Activated CD8-positive, alpha-beta T cell treated with anti-CD3 and anti-CD28 coated beads for 36 hours (primary cell): ENCODE data around the gene RRP15. TPM values are rescaled to one million over a fixed set of nuclear protein-coding genes. Genes with fewer than 3 reads are reported as not detected.

Experiments
- ATAC-seq: fragments of 200-7000 bp; cut with Tn5 transposase; one replicate; pipeline ENCODE4 v1.10.0; 2021; ENCODE audit warnings: mild to moderate bottlenecking, moderate library complexity
- CTCF ChIA-PET: fragments of 350-600 bp; sonication (Branson Sonifier 250); formaldehyde crosslinking; loops from one replicate; lab custom pipeline; 2021; ENCODE audit warnings: antibody characterized with exemption; lab: Charles Lee
- POLR2A ChIA-PET: fragments of 350-600 bp; sonication (Branson Sonifier 250); formaldehyde crosslinking; loops from one replicate; lab custom pipeline; 2021; ENCODE audit warnings: antibody characterized with exemption; lab: Charles Lee
- DNase-seq: peaks from one replicate; pipeline ENCODE4 v3.0.0-alpha.2; 2020
- H3K27ac Mint-ChIP-seq: one replicate; pipeline ENCODE4 v1.8.0; 2021; ENCODE audit warnings: mild to moderate bottlenecking, mixed read lengths
- H3K27me3 Mint-ChIP-seq: one replicate; pipeline ENCODE4 v1.8.0; 2021; ENCODE audit warnings: mixed read lengths
- H3K36me3 Mint-ChIP-seq: one replicate; pipeline ENCODE4 v1.8.0; 2021; ENCODE audit warnings: low read depth, mixed read lengths
- H3K4me1 Mint-ChIP-seq: one replicate; pipeline ENCODE4 v1.8.0; 2021; ENCODE audit warnings: low read depth, mixed read lengths
- H3K4me3 Mint-ChIP-seq: one replicate; pipeline ENCODE4 v1.8.0; 2021; ENCODE audit warnings: mild to moderate bottlenecking, moderate library complexity, mixed read lengths
- H3K9me3 Mint-ChIP-seq: one replicate; pipeline ENCODE4 v1.8.0; 2021; ENCODE audit warnings: mixed read lengths
- intact Hi-C: fragments of 100-400 bp; cut with micrococcal nuclease; formaldehyde crosslinking; loops from one replicate; pipeline ENCODE4 v1.10.0; 2022
- total RNA-seq, 2 experiments: library from RNA; stranded (reverse); gene quantifications; one replicate each; pipeline ENCODE4 v1.2.3, GENCODE V29; 2021
- TF ChIP-seq, protein P1 (sequence below): fragments of 200-600 bp; IDR thresholded peaks from one replicate; pipeline ENCODE4 v1.8.0; 2022; ENCODE audit warnings: antibody characterized with exemption, mild to moderate bottlenecking

Gene RRP15
- total RNA-seq, 2 experiments from 2014 or later, result 20.9 to 24.3 TPM

DNA sequence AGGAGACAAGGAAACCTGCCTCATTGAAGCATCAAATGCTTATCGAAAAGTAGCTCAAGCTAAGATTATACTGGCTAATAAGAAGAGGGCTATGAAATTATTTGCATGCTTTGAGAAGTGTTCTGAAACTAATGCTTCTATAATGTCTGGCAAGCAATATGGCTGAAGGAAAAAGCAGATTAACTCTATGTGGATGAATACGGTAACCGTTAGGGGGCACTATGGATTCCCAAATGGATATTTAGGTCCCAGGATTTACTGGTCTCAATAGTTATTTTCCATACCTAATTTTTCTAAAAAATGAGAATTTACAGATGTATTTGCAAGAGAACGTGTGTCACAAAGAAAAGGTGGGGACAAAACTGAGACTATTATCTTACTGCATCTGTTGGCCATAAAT, 34.6 kb upstream of the RRP15 start:
- peaks cover 18% of the 10 kb centered on the region for H3K27me3 Mint-ChIP-seq
- no peaks in the 10 kb centered on the region for H3K36me3 Mint-ChIP-seq
- POLR2A ChIA-PET, result no interaction called here
- no peak overlapping the region for H3K4me3 Mint-ChIP-seq
- no peaks in the 10 kb centered on the region for H3K4me1 Mint-ChIP-seq
- no peaks in the 10 kb centered on the region for H3K9me3 Mint-ChIP-seq
- CTCF ChIA-PET, result no interaction called here
- ATAC-seq (no peak), DNase-seq (no peak)
- no peak overlapping the region for H3K27ac Mint-ChIP-seq
- intact Hi-C loops, result no loop called here
- TF ChIP-seq, protein P1, sequence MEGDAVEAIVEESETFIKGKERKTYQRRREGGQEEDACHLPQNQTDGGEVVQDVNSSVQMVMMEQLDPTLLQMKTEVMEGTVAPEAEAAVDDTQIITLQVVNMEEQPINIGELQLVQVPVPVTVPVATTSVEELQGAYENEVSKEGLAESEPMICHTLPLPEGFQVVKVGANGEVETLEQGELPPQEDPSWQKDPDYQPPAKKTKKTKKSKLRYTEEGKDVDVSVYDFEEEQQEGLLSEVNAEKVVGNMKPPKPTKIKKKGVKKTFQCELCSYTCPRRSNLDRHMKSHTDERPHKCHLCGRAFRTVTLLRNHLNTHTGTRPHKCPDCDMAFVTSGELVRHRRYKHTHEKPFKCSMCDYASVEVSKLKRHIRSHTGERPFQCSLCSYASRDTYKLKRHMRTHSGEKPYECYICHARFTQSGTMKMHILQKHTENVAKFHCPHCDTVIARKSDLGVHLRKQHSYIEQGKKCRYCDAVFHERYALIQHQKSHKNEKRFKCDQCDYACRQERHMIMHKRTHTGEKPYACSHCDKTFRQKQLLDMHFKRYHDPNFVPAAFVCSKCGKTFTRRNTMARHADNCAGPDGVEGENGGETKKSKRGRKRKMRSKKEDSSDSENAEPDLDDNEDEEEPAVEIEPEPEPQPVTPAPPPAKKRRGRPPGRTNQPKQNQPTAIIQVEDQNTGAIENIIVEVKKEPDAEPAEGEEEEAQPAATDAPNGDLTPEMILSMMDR, result no peak

DNA sequence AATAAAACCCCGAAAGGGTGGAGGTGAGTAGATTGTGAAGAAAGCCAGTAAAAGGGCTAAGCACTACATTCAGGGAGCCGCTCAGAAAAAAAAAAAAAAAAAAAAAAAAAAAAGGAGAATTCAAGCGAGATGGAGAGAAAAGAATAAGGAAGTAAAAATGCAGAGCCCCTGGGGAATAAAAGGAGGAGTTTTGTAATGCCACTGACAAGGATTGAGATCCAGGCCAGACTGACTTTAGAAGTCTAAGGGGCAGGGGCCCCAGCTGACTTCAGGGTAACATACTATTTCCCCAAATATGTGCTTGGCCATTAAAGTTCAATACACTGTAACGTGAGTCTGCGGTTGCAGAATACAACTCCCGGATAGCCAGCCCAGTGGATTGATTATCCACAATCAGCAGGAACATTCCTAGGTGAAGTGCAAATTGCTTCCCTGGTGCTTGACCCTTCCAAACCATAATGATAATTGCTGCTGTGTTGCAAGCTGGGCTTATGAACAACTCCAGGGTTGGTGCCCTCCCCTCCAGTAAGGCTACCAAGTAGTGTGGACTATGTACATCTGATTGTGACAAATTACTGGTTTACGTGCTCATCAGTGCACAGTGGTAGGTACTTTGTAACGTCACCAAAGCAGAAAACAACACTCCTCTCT, 30.7 kb upstream of the RRP15 start:
- Mint-ChIP-seq H3K9me3 (peaks cover 2% of the 10 kb centered on the region), H3K4me3 (no peak overlapping the region), H3K36me3 (no peaks in the 10 kb centered on the region), H3K4me1 (no peaks in the 10 kb centered on the region), H3K27me3 (peaks cover 6% of the 10 kb centered on the region), H3K27ac (no peak overlapping the region)
- intact Hi-C loops, result no loop called here
- ATAC-seq, result no peak
- POLR2A ChIA-PET, result no interaction called here
- TF ChIP-seq, protein P1, result no peak
- DNase-seq, result no peak
- CTCF ChIA-PET, result no interaction called here

DNA sequence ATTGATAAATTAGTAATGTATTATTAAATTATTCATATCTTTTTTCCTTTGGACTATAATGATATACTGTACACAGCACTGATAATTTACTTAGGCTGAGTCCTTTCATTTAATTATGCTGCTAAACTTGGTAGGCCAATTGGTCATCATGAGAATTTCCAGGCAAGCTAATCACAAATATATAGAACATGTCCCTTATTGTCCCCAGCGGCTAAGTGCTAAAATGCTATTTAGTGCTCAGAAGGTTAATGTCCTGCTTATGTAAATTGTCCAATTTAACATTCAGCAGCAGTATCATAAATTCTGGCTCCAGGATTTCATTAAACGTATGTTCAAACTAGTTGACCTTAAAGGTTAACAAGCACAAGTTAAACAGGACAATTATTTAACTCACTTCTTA, 30.0 kb upstream of the RRP15 start:
- H3K27ac Mint-ChIP-seq, result no peak overlapping the region
- CTCF ChIA-PET, result no interaction called here
- intact Hi-C loops, result no loop called here
- POLR2A ChIA-PET, result interaction anchor here (0.6 kb wide), 2 partner anchors 37 to 123 kb away, joined by 3 read pairs; no protein-coding TSS in a partner anchor
- peaks cover 9% of the 10 kb centered on the region for H3K27me3 Mint-ChIP-seq
- no peak overlapping the region for H3K4me3 Mint-ChIP-seq
- no peak for DNase-seq
- no peak for ATAC-seq
- TF ChIP-seq, protein P1, result no peak
- H3K9me3 Mint-ChIP-seq, result peaks cover 4% of the 10 kb centered on the region
- H3K4me1 Mint-ChIP-seq, result no peaks in the 10 kb centered on the region
- H3K36me3 Mint-ChIP-seq, result no peaks in the 10 kb centered on the region

DNA sequence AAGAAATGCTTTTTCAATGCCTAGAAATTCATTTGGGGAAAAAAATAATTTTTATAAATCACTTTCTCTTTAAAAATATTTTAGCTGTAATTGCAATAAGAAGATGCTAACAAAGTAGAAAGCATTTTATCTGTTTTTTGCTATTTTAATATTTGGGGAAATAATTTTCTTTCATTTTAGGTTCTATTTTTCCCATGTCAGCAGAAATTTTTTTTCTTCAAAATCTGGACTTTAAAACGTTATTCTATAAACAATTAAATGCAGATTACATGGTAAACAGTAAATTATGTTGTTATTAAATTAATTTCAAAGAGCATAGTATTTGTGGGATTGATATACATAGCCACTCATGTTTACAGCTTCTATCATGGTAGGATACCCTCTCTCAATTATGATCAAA, 27.7 kb upstream of the RRP15 start:
- peaks cover 10% of the 10 kb centered on the region for H3K27me3 Mint-ChIP-seq
- CTCF ChIA-PET, result interaction anchor here (0.7 kb wide), 1 partner anchor 13 kb away, joined by 3 read pairs; no protein-coding TSS in a partner anchor
- POLR2A ChIA-PET, result no interaction called here
- ATAC-seq (no peak), DNase-seq (no peak)
- peaks cover 4% of the 10 kb centered on the region for H3K9me3 Mint-ChIP-seq
- TF ChIP-seq, protein P1, result no peak
- intact Hi-C loops, result no loop called here
- no peak overlapping the region for H3K4me3 Mint-ChIP-seq
- no peak overlapping the region for H3K27ac Mint-ChIP-seq
- no peaks in the 10 kb centered on the region for H3K36me3 Mint-ChIP-seq
- no peaks in the 10 kb centered on the region for H3K4me1 Mint-ChIP-seq

DNA sequence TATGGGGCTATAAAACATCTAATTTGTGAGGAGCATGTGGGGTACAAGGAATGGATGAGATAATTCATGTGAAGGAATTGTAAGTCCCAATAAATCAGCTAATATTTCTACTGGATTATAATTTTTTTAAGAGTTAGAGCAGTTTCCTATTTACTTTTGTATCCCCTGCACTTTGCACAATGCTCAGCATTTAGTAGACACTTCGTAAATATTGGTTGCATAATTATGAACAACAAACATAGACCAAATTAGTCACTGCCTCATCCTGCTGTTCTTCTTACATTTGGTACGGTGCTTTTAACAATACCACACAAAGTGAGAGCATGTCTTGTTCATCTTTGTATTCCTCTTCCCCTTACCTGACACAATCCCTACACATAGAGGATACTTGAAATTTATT, 27.1 kb upstream of the RRP15 start:
- H3K4me1 Mint-ChIP-seq, result no peaks in the 10 kb centered on the region
- H3K27me3 Mint-ChIP-seq, result peaks cover 10% of the 10 kb centered on the region
- H3K36me3 Mint-ChIP-seq, result no peaks in the 10 kb centered on the region
- TF ChIP-seq, protein P1, result no peak
- H3K4me3 Mint-ChIP-seq, result no peak overlapping the region
- H3K27ac Mint-ChIP-seq, result no peak overlapping the region
- ChIA-PET POLR2A (no interaction called here), CTCF (interaction anchor here (0.7 kb wide), 1 partner anchor 12 kb away, joined by 3 read pairs; no protein-coding TSS in a partner anchor)
- peaks cover 4% of the 10 kb centered on the region for H3K9me3 Mint-ChIP-seq
- intact Hi-C loops, result no loop called here
- no peak for DNase-seq
- ATAC-seq, result no peak
